GM23248 (cell line): Measurements from ENCODE around the gene OGN.

Experiments
- EZH2 ChIP-seq: fragments of 200-600 bp; sonication (generic); IDR thresholded peaks from 2 replicates; pipeline ENCODE4 v1.6.1; 2018; ENCODE audit warnings: antibody characterized with exemption, mild to moderate bottlenecking; ENCODE audit not compliant: insufficient read depth, poor library complexity, severe bottlenecking
- EZH2phosphoT487 ChIP-seq: fragments of 200-600 bp; sonication (generic); IDR thresholded peaks from 2 replicates; pipeline ENCODE4 v1.6.1; 2018; ENCODE audit warnings: antibody characterized with exemption, moderate library complexity, mild to moderate bottlenecking, low read depth; ENCODE audit not compliant: insufficient read depth

DNA sequence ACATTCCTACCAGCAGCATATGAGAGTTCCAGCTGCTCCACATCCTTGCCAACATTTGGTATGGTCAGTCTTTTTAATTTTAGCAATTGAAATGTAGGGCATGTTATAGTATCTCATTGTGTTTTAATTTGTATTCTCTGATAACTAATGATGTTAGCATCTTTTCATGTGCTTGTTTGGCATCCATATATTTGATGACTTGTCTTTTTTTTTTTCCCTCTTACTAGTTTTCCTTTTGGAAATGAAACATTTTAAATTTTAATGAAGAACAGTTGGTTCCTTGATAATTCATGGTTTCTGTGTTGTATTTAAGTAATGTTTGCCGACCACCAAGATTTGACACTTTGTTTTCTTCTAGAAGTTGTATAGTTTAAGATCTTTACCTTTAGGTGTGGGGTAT lies 8.8 kb downstream of the OGN start:
- TF ChIP-seq EZH2phosphoT487 (no peak), EZH2 (no peak)
